HUES48 (cell line): Measurements from ENCODE around the gene TNRC6B.
"Not testable (repeated sequence)": the region's sequence is repeated elsewhere in the genome, so short reads cannot be mapped to it uniquely, and the experiment has no call there.

Experiments used
- H3K27ac ChIP-seq: one replicate; pipeline ENCODE4 v1.7.0; 2013; ENCODE audit warnings: low read depth, low read length, inconsistent platforms
- H3K27me3 ChIP-seq: 2 replicates; pipeline ENCODE4 v1.6.1; 2013; ENCODE audit warnings: mild to moderate bottlenecking, low read length; ENCODE audit not compliant: control insufficient read depth, insufficient read depth
- H3K36me3 ChIP-seq: 2 replicates; pipeline ENCODE4 v1.6.1; 2013; ENCODE audit warnings: low read length; ENCODE audit not compliant: control insufficient read depth, insufficient read depth
- H3K4me1 ChIP-seq: 2 replicates; pipeline ENCODE4 v1.6.1; 2013; ENCODE audit warnings: mild to moderate bottlenecking, low read length; ENCODE audit not compliant: control insufficient read depth, insufficient read depth
- H3K4me3 ChIP-seq: 2 replicates; pipeline ENCODE4 v1.5.1; 2013; ENCODE audit warnings: mild to moderate bottlenecking, low read depth, low read length
- H3K9ac ChIP-seq: 2 replicates; pipeline ENCODE4 v1.6.1; 2013; ENCODE audit warnings: mild to moderate bottlenecking, low read depth, low read length, moderate library complexity
- H3K9me3 ChIP-seq: 2 replicates; pipeline ENCODE4 v1.6.1; 2013; ENCODE audit warnings: low read length; ENCODE audit not compliant: control insufficient read depth, insufficient read depth

TNRC6B gene

GRCh38 chr22:40311646-40312045 lies 133.9 kb downstream of the TNRC6B start:
- H3K36me3 ChIP-seq, result peaks cover 97% of the 10 kb centered on the region
- H3K27me3 ChIP-seq, H3K9ac ChIP-seq, H3K27ac ChIP-seq, H3K4me1 ChIP-seq, H3K4me3 ChIP-seq, H3K9me3 ChIP-seq: not testable (repeated sequence)

DNA sequence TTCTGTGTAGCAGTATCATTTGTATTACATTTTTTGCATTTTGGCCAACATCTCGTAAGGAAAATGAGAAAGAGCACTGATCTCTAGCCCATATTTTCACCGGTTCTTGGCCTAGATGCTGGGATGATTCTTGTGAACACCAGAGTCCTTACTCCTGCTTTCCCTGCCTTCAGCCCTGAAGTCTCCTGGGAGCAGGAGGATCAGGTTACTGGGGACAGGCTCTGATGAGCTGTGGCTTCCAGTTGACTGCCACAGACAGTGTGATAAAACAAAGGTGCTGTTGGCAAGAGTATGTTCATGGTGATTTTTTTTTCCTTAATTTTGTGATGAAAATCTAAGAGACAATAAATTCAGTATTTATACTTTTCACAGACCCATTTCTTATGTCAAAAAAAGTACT lies 134.3 kb downstream of the TNRC6B start:
- Histone ChIP-seq H3K27ac (no peak overlapping the region), H3K36me3 (peaks cover 98% of the 10 kb centered on the region), H3K27me3 (no peaks in the 10 kb centered on the region), H3K4me1 (no peaks in the 10 kb centered on the region), H3K9me3 (no peaks in the 10 kb centered on the region), H3K9ac (no peak overlapping the region), H3K4me3 (no peak overlapping the region)

DNA sequence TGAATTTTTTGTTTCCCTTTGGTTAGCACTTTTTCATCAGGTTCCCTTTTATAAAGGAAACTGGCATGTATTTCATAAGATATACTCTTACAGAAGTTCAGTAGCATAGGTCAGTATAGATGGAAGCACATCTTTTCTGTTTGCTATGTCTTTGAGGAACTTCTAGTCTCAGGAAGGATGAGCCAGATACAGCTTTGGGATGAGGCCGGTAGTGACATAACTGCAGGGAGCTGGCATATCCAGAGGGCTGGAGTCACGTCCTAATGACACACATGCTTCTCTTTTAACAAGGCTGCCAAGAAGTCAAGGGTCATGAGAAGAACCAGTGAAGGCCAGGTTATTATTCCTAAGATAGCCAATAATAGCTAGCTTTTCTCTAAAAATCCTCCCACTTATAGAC lies 135.3 kb downstream of the TNRC6B start:
- H3K4me3 ChIP-seq, result no peak overlapping the region
- no peaks in the 10 kb centered on the region for H3K9me3 ChIP-seq
- no peaks in the 10 kb centered on the region for H3K4me1 ChIP-seq
- no peaks in the 10 kb centered on the region for H3K27me3 ChIP-seq
- H3K9ac ChIP-seq, result no peak overlapping the region
- H3K36me3 ChIP-seq, result peaks cover 98% of the 10 kb centered on the region
- H3K27ac ChIP-seq, result no peak overlapping the region

- Histone ChIP-seq H3K4me3 (no peak overlapping the region), H3K27ac (no peak overlapping the region), H3K27me3 (no peaks in the 10 kb centered on the region), H3K36me3 (peaks cover 90% of the 10 kb centered on the region), H3K9ac (no peak overlapping the region), H3K4me1 (no peaks in the 10 kb centered on the region), H3K9me3 (no peaks in the 10 kb centered on the region)
Measured at GRCh38 chr22:40314041-40314440, 136.3 kb downstream of the TNRC6B start.

DNA sequence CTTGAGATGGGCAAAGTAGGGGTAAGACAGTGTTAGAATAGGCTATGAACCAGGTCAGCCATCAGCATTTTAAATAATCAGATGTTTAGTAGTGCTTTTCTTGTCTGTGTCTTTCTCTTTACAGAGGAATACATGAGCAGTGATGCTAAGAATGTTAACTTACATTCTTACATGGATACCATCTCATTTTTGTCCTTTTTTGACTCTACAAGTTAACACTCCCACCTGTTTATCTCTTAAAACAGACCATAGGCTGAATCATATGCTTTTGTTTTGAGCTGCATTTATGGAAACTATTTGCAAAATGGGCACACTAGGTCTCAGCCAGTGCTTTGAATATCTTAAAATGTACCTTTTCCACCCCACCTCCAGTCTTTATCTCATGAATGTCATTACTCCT lies 143.0 kb downstream of the TNRC6B start:
- Histone ChIP-seq H3K4me3 (no peak overlapping the region), H3K4me1 (peaks cover 13% of the 10 kb centered on the region; the same call in 1 of the 2 replicates), H3K27ac (no peak overlapping the region), H3K9ac (no peak overlapping the region), H3K27me3 (no peaks in the 10 kb centered on the region), H3K36me3 (peaks cover 81% of the 10 kb centered on the region), H3K9me3 (no peaks in the 10 kb centered on the region)

DNA sequence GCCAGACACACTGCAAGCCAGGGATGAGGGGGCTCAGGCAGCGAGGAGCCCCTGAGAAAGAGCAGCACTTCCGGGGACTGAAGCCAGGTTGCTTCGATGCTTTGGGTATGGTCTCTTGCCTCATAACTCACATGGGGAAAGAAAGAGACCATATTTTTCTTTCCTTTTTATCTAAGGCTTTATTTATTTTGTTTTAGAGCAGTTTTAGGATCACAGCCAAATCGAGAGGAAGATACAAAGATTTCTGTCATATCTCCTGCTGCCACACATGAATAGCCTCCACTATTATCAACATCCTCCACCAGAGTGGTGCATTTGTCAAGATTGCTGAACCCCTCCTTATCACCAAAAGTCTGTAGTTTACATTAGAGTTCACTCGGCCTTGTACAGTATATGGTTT lies 144.3 kb downstream of the TNRC6B start:
- peaks cover 24% of the 10 kb centered on the region for H3K4me1 ChIP-seq
- no peak overlapping the region for H3K27ac ChIP-seq
- no peaks in the 10 kb centered on the region for H3K9me3 ChIP-seq
- peaks cover 72% of the 10 kb centered on the region for H3K36me3 ChIP-seq
- H3K4me3 ChIP-seq, result no peak overlapping the region
- H3K9ac ChIP-seq, result no peak overlapping the region
- no peaks in the 10 kb centered on the region for H3K27me3 ChIP-seq

DNA sequence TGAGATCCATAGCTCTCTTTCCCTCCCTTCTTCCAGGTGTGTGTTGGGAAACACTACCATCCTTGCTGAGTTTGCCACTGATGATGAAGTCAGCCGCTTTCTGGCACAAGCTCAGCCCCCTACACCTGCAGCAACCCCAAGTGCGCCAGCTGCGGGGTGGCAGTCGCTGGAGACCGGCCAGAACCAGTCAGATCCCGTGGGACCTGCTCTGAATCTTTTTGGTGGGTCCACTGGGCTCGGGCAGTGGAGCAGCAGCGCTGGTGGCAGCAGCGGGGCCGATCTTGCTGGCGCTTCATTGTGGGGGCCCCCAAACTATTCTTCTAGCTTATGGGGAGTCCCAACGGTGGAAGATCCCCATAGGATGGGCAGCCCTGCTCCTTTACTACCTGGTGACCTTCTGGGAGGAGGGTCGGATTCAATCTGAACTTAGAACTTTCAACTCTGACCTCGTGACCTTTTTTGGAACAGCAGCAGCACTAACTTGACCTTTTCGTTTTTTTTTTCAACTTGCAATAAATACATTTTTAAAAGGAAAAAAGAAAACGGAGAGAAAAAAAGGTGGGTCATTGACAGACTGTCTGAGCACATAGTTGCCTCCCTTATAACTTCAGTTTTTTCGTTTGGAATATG lies 145.2 kb downstream of the TNRC6B start:
- H3K9ac ChIP-seq, result no peak overlapping the region
- no peaks in the 10 kb centered on the region for H3K27me3 ChIP-seq
- H3K4me3 ChIP-seq, result no peak overlapping the region
- H3K9me3 ChIP-seq, result no peaks in the 10 kb centered on the region
- peaks cover 63% of the 10 kb centered on the region for H3K36me3 ChIP-seq
- no peak overlapping the region for H3K27ac ChIP-seq
- H3K4me1 ChIP-seq, result peaks cover 33% of the 10 kb centered on the region

GRCh38 chr22:40323681-40324171 lies 146.0 kb downstream of the TNRC6B start:
- H3K9me3 ChIP-seq, result no peaks in the 10 kb centered on the region
- no peak overlapping the region for H3K4me3 ChIP-seq
- no peaks in the 10 kb centered on the region for H3K27me3 ChIP-seq
- no peak overlapping the region for H3K9ac ChIP-seq
- peaks cover 61% of the 10 kb centered on the region for H3K36me3 ChIP-seq
- H3K27ac ChIP-seq, result no peak overlapping the region
- H3K4me1 ChIP-seq, result peaks cover 33% of the 10 kb centered on the region

DNA sequence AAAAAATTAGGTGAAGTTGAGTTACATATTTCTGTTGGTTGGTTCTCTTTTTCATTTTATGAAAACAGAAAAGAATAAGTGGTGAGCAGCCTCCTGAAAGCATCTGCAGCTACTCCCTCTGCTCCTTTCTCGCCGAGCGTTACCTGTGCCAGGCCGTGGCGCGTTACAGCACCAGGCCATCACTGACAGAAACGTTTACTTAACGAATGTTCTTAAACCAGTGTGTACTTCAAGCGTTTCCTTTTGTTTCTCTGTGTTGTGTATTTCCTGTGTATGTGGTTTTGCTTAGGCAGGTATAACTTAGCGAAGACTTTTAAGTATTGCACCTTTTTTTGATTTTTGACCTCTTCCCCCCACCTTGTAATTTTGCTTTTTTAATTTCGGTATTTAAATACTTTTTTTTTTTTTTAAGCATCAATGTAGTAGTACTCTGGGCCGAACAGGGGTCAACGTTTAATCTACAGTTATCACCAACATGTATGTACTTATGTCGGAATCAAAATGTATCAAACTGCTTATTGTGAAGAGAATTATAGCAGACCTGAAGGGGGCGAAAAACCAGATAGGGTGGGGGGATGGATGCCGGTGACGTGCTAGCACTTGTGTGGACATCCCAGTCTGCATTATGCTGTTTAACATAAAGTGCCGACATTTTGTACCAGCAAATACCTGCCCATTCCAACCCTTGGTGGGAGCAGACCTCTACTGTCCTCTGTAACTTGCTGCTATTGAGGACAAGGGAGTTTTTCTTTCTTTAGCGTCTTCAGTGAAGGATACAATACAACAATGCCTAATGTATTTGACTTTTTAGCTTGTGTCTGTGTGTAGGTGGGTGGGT lies 147.0 kb downstream of the TNRC6B start:
- Histone ChIP-seq H3K27ac (peak overlapping the region; percentile 37), H3K36me3 (peaks cover 59% of the 10 kb centered on the region), H3K9me3 (no peaks in the 10 kb centered on the region), H3K9ac (no peak overlapping the region), H3K27me3 (no peaks in the 10 kb centered on the region), H3K4me3 (no peak overlapping the region), H3K4me1 (peaks cover 33% of the 10 kb centered on the region)

GRCh38 chr22:40325315-40325714 lies 147.6 kb downstream of the TNRC6B start:
- H3K4me1 ChIP-seq, result peaks cover 33% of the 10 kb centered on the region
- no peaks in the 10 kb centered on the region for H3K27me3 ChIP-seq
- H3K9ac ChIP-seq, result no peak overlapping the region
- H3K36me3 ChIP-seq, result peaks cover 62% of the 10 kb centered on the region
- H3K4me3 ChIP-seq, result no peak overlapping the region
- peak overlapping the region; percentile 37 for H3K27ac ChIP-seq
- no peaks in the 10 kb centered on the region for H3K9me3 ChIP-seq
